PC-3 (cell line): ENCODE data around the gene P2RY14.

Source experiments
- EZH2 ChIP-seq: fragments of 300-600 bp; sonication (generic); IDR thresholded peaks from one replicate; pipeline ENCODE4 v1.6.1; 2017; ENCODE audit warnings: antibody characterized with exemption, mild to moderate bottlenecking, low read length; ENCODE audit not compliant: unreplicated experiment
- EZH2phosphoT487 ChIP-seq: fragments of 300-600 bp; sonication (generic); IDR thresholded peaks from 2 replicates; pipeline ENCODE4 v1.6.1; 2018; ENCODE audit warnings: mild to moderate bottlenecking, antibody characterized with exemption, low read length, borderline replicate concordance
- TF ChIP-seq, protein P1 (sequence below): fragments of 300-600 bp; sonication (generic); conservative IDR thresholded peaks from 2 replicates; pipeline ENCODE4 v1.5.1; 2017; ENCODE audit warnings: antibody characterized with exemption, low read depth, mild to moderate bottlenecking, low read length

DNA sequence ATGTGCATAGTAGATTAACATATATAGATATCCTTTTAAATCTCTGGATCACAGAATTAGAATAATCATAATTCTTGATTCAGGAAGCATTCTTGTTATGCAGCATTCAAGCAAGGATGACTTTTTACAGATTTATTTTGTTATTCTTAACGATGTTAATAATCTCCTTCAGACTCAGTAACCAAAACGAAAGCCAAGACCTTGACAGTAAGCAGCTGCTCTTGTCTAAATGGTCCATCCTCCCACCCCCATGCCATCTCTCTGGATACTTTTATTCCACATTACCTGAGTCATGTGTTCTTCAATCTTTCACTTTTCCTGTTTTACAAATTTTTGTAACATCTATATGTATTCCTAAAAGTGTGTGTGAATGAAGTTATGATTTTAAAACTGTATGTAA, 42.0 kb downstream of the P2RY14 start:
- TF ChIP-seq EZH2 (no peak), EZH2phosphoT487 (no peak)
- TF ChIP-seq, protein P1, sequence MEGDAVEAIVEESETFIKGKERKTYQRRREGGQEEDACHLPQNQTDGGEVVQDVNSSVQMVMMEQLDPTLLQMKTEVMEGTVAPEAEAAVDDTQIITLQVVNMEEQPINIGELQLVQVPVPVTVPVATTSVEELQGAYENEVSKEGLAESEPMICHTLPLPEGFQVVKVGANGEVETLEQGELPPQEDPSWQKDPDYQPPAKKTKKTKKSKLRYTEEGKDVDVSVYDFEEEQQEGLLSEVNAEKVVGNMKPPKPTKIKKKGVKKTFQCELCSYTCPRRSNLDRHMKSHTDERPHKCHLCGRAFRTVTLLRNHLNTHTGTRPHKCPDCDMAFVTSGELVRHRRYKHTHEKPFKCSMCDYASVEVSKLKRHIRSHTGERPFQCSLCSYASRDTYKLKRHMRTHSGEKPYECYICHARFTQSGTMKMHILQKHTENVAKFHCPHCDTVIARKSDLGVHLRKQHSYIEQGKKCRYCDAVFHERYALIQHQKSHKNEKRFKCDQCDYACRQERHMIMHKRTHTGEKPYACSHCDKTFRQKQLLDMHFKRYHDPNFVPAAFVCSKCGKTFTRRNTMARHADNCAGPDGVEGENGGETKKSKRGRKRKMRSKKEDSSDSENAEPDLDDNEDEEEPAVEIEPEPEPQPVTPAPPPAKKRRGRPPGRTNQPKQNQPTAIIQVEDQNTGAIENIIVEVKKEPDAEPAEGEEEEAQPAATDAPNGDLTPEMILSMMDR = no peak
